T-helper 2 cell treated with Interferon-gamma antibody and Interleukin-4, amounts not matched to agents 5 μg/mL and 100 μg/mL, for 36 hours (primary cell): ENCODE data around the gene LRRC15.

Experiments
- DNase-seq: peaks from one replicate; pipeline ENCODE4 v3.0.0; 2021; ENCODE audit warnings: low spot score
- H3K27ac Mint-ChIP-seq: one replicate; pipeline ENCODE4 v1.8.0; 2021; ENCODE audit warnings: mild to moderate bottlenecking, mixed read lengths
- H3K27me3 Mint-ChIP-seq: one replicate; pipeline ENCODE4 v1.8.0; 2021; ENCODE audit warnings: low read depth, mixed read lengths
- H3K36me3 Mint-ChIP-seq: one replicate; pipeline ENCODE4 v1.8.0; 2021; ENCODE audit warnings: low read depth, mixed read lengths
- H3K4me1 Mint-ChIP-seq: one replicate; pipeline ENCODE4 v1.8.0; 2021; ENCODE audit warnings: low read depth, mixed read lengths
- H3K4me3 Mint-ChIP-seq: one replicate; pipeline ENCODE4 v1.8.0; 2022; ENCODE audit warnings: mild to moderate bottlenecking, moderate library complexity, mixed read lengths
- H3K9me3 Mint-ChIP-seq: one replicate; pipeline ENCODE4 v1.8.0; 2021; ENCODE audit warnings: mixed read lengths

The LRRC15 gene

DNA sequence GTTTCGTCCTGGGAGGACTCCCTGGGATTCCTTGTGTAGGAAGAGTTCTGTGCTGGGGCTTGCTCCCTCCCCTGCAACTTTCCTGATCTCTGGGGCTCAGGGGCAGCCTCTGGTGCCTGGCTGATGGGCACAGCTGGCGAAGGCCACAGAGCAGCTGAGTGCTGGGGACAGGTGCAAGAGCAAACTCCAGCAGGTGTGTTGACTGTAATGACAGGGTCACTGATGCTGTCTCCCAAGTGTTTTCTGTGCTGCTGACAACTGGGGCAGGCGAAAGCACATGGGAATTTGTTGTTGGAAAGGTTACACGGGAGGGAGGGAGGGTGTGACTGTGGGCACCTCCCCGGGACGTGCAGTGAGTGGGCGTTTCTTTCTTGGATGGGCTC is 40.0 kb downstream of the LRRC15 start:
- Mint-ChIP-seq H3K36me3 (no peaks in the 10 kb centered on the region), H3K27ac (no peak overlapping the region), H3K9me3 (no peaks in the 10 kb centered on the region), H3K4me1 (peaks cover 2% of the 10 kb centered on the region), H3K4me3 (no peak overlapping the region), H3K27me3 (peaks cover 20% of the 10 kb centered on the region)
- DNase-seq: no peak

GRCh38 chr3:194328942-194329582 is 40.5 kb downstream of the LRRC15 start:
- no peak overlapping the region for H3K4me3 Mint-ChIP-seq
- H3K9me3 Mint-ChIP-seq: no peaks in the 10 kb centered on the region
- no peak for DNase-seq
- H3K27ac Mint-ChIP-seq: peak overlapping the region; percentile 7
- H3K36me3 Mint-ChIP-seq: no peaks in the 10 kb centered on the region
- peaks cover 17% of the 10 kb centered on the region for H3K27me3 Mint-ChIP-seq
- H3K4me1 Mint-ChIP-seq: peaks cover 2% of the 10 kb centered on the region

- Mint-ChIP-seq H3K27me3 (peaks cover 16% of the 10 kb centered on the region), H3K4me1 (peaks cover under 1% of the 10 kb centered on the region), H3K27ac (peak overlapping the region; percentile 7), H3K4me3 (no peak overlapping the region), H3K36me3 (no peaks in the 10 kb centered on the region), H3K9me3 (no peaks in the 10 kb centered on the region)
- DNase-seq: peak; percentile 23
Measured at GRCh38 chr3:194328053-194328657, 41.4 kb downstream of the LRRC15 start.

DNA sequence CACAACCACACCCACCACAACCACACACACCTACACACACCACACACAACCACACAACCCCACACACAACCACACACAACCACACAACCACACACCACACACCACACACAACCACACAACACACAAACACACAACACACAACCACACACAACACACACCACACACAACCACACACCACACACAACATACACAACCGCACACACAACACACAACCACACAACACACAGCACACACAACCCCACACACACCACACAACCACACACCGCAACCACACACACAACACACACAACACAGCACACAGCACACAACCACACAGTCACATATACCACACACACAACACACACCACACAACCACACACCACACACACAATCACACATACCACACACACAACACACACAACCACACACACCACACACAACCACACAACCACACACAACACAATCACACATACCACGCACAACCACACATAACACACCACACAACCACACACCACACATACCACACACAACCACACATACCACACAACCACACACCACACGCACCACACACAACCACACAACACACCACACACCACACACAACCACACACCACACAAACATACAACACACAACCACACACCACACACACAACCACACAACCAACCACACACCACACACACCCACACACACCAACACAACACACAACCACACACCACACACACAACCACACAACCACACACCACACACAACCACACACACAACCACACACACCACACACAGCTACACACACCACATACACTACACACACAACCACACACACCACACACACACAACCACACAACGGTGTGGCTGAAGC is 42.1 kb downstream of the LRRC15 start:
- Mint-ChIP-seq H3K36me3 (no peaks in the 10 kb centered on the region), H3K27me3 (peaks cover 16% of the 10 kb centered on the region), H3K9me3 (no peaks in the 10 kb centered on the region), H3K4me3 (no peak overlapping the region), H3K4me1 (no peaks in the 10 kb centered on the region), H3K27ac (no peak overlapping the region)
- no peak for DNase-seq

DNA sequence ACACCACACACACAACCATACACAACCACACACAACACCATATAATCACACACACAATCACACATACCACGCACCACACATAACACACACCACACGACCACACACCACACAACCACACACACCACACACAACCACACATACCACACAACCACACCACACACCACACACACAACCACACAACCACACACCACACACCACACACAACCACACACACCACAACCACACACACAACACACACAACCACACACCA is 42.6 kb downstream of the LRRC15 start:
- no peaks in the 10 kb centered on the region for H3K9me3 Mint-ChIP-seq
- H3K27me3 Mint-ChIP-seq: peaks cover 16% of the 10 kb centered on the region
- no peak overlapping the region for H3K27ac Mint-ChIP-seq
- H3K4me1 Mint-ChIP-seq: no peaks in the 10 kb centered on the region
- no peak for DNase-seq
- H3K36me3 Mint-ChIP-seq: no peaks in the 10 kb centered on the region
- H3K4me3 Mint-ChIP-seq: no peak overlapping the region

GRCh38 chr3:194326192-194326967 is 43.2 kb downstream of the LRRC15 start:
- Mint-ChIP-seq H3K27ac (no peak overlapping the region), H3K36me3 (no peaks in the 10 kb centered on the region), H3K4me3 (no peak overlapping the region), H3K4me1 (no peaks in the 10 kb centered on the region), H3K27me3 (peaks cover 15% of the 10 kb centered on the region), H3K9me3 (no peaks in the 10 kb centered on the region)
- no peak for DNase-seq

DNA sequence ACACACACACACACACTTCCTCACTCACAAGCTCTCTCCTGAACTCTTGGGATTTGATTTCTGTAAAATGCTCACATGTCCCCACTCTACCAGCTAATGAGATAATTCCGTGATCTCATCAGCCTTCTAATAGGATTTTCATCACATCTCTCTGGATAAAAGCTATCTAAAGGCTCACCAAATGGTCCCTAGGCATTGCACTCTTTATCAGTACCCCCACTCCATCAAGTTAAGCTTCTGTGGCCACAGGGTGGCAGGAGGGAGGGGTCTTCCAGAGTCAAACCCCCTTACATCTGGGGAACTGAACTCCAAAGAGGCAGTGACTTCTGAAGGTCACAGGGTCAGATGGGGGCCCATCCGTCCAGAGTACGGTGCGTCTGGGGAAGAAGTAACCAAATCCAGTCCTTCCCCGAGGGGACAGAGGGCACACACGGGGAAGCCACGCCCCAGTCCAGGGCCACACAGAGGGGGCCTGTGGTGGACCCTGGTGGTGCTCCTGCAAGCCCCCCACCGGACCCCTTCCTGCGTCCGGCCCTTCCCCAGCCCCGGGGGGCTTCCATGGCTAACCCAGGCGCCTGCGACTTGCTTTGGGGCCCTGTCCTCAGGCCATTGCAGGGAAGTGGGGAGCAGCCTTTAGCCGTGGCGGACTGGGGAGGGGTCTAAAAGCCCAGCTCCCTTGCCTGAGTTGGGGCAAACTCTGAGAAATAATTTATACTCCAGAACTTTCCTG is 44.0 kb downstream of the LRRC15 start:
- H3K36me3 Mint-ChIP-seq: no peaks in the 10 kb centered on the region
- no peaks in the 10 kb centered on the region for H3K4me1 Mint-ChIP-seq
- H3K4me3 Mint-ChIP-seq: no peak overlapping the region
- no peak for DNase-seq
- no peak overlapping the region for H3K27ac Mint-ChIP-seq
- no peaks in the 10 kb centered on the region for H3K9me3 Mint-ChIP-seq
- H3K27me3 Mint-ChIP-seq: peaks cover 19% of the 10 kb centered on the region

DNA sequence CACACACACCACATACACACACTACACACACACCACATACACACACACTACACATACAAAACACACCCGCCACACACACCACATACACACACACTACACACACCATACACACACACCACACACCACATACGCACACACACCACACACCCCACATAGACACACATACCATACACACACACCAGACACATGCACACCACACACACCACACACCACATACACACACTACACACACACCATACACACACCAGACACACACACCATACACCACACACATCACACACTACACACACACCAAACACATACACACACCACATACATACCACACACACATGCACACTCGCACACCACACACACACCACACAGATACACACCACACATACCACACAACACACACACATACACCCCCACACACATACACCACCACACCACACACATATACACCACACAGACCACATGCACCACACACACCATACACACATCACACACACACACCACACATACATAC is 44.7 kb downstream of the LRRC15 start:
- Mint-ChIP-seq H3K36me3 (no peaks in the 10 kb centered on the region), H3K27me3 (peaks cover 20% of the 10 kb centered on the region), H3K4me1 (no peaks in the 10 kb centered on the region), H3K9me3 (peaks cover under 1% of the 10 kb centered on the region), H3K27ac (no peak overlapping the region), H3K4me3 (no peak overlapping the region)
- no peak for DNase-seq

DNA sequence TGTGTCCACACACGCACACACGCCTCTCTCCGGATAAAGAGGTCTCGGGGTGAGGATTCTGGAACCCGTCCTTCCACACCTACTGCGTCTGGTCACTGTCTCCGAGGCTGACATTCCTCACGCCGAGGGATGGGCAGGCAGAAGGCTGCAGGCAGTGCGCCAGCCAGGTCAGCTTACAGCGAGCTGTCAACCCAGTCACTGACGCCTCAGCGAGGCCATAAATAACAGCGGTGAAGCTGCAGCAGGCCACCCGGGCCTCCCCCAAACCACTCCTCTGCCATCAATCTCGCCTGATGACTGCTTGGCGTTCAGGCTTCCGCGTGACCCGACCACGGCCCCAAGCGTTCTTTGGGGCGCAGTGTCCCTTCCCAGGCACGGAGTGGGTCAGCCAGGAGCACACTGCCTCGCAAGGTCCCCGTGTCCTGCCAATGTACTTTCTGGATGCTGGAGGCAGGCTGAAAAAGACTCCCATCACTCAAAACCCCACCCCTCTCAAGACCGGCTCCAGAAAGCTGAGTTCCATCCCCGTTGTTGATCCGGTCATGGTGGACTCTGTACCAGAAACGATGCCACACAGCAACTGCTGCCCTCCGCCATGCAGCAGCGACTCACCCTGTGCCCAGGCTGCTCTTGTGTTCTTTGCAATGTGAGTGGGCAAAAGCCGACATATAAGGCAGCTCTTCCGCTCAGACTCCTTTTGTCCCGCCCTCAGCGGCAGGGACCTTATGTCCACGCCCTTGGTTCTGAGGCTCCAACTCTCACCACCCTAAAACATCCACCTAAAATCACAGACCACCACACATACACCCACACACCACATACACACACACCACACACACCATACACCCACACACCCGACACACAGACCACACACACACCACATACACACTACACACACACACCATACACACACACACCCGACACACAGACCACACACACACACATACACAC is 45.5 kb downstream of the LRRC15 start:
- H3K36me3 Mint-ChIP-seq: no peaks in the 10 kb centered on the region
- H3K4me3 Mint-ChIP-seq: no peak overlapping the region
- no peaks in the 10 kb centered on the region for H3K4me1 Mint-ChIP-seq
- DNase-seq: peak; percentile 30
- H3K9me3 Mint-ChIP-seq: peaks cover 9% of the 10 kb centered on the region
- no peak overlapping the region for H3K27ac Mint-ChIP-seq
- H3K27me3 Mint-ChIP-seq: peaks cover 24% of the 10 kb centered on the region

DNA sequence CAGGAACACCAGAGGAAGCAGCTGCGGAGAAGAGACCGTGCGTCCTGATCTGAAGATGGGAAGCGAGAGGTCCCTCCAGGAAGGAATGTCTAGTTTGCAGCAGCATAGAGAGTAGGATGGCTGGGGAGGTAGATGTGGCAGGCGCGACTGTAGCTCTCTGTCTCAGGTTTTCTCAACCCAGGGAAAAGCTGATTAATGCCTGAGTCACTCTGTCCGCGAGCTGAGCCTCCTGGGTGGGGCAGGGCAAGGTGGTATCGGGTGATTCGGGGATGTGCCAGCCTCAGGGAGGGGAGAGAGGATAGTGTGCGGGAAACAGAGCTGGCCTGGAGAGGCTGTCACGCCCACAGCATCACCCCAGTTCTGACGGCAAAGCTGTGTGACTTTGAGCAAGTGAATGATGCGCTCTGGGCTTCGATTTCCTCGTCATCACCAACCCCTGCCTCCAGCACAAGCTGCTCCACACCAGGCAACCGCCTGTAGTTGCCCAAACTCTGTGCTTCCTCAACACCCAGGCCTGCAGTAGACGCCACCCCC is 46.8 kb downstream of the LRRC15 start:
- H3K4me1 Mint-ChIP-seq: no peaks in the 10 kb centered on the region

GRCh38 chr3:194321693-194322640 is 47.6 kb downstream of the LRRC15 start:
- Mint-ChIP-seq H3K9me3 (peaks cover 14% of the 10 kb centered on the region), H3K4me1 (no peaks in the 10 kb centered on the region), H3K27ac (no peak overlapping the region), H3K36me3 (no peaks in the 10 kb centered on the region), H3K27me3 (peaks cover 35% of the 10 kb centered on the region), H3K4me3 (no peak overlapping the region)
- no peak for DNase-seq

More for the DNA sequence above, 46.8 kb downstream of the LRRC15 start:
- no peak for DNase-seq
- Mint-ChIP-seq H3K4me3 (peak overlapping the region; percentile 25), H3K27ac (no peak overlapping the region), H3K36me3 (no peaks in the 10 kb centered on the region), H3K9me3 (peaks cover 14% of the 10 kb centered on the region), H3K27me3 (peaks cover 29% of the 10 kb centered on the region)
